NOMO-1 treated with DMSO at 0.1 percent for 48 hours (cell line): ENCODE results near the gene PCSK2.

ENCODE experiments used
- DNase-seq: peaks from one replicate; lab custom pipeline; 2025; ENCODE audit not compliant: unreplicated experiment; lab: John Stamatoyannopoulos, UW

Gene PCSK2

DNA sequence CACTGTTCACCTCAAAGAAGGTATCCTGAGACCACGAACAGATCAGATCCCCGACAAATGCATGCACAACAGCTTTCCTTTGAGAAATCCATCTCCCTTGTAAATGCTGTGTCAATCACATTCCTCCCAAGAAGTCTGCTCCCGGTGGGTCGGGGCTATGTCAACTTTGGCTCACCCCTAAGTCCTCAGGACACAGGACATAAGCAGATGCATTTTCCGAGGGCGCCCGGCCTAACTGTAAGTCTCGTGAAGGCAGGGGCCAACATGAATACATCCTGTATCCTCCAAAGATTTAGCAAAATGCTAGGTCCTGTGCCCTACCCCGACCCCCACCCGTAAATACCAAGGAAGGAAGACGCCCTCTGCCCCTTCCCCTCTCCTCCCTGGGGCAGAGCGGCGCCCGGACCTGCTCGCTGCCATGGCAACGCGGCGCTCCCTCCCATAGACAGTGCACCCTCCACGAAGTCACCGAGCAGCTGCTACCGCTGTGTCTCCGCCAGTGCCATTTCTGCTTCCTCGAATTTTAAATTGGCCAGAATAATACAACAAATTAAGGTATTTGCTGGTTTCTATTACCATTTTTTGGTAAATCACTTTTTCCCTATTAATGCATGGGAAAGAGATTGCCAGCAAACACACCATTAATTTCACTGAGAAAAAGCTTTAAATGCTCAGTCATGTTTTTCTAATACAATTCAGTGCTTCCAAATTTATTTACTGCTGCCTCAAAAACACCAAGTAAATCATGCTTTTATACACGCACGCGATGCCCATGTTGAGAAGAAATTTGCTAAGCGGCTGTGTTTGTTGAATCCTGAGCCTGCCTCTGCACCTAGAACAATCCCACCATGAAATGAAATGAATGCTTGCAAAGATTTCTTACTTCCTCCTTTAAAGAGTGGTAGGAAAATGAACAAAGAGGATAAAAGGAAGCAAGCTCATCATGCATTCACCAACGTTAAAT, 100.6 kb downstream of the PCSK2 start:
- no peak for DNase-seq

DNA sequence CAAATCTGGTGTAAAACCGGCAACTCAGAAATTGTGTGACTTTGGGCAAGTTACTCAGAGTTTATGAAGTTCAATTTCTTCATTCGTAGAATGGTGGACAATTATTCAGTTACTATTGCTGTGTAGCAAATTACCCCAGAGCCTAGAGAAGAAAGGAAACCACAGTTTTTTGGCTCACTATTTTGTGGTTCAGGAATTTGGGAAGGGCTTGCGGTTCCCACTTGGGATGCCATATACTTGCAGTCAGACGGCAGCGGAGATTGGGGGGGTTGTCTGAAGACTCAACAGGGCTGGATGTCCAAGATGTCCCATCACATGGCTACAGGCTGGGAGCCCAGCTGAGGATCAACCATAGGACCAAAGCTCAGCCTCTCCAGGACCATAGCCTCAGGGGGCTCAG, 108.1 kb downstream of the PCSK2 start:
- DNase-seq, result no peak

DNA sequence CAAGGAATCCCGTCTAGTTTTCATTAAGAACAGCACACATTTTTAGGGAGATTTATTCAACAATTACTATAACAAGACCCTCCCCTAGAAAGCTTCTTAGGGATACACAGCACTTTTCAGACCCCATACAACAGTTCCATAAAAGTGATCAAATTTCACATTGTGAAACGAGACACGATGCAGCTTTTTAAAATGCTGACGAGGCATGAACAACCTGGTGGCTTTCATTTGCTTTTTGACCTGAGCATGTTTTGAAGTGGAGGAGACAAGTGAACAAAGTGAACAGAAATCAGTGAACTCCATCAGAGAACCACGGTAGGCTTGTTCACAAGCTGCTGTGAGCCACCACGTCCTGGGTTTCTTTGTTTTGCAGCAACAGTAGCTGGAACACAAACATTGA, 112.2 kb downstream of the PCSK2 start:
- DNase-seq, result no peak

DNA sequence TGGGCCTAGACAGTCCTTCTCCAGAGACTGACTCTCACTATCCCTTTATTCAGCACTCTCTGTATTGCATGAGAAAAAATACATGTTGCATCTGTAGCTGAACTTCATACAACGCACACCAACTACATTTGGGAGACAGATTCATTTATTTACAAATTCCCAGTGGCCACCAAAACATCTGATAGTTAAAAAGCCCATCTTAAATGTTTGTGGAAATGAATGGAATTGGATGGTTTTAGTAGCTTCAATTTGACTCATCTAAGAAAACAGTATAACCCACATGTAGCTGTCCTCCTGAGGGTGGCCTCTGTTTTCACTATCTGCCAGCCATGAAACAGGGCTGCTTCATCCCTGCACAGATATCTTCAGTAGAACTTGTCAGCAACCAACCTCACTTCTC, 116.3 kb downstream of the PCSK2 start:
- no peak for DNase-seq

DNA sequence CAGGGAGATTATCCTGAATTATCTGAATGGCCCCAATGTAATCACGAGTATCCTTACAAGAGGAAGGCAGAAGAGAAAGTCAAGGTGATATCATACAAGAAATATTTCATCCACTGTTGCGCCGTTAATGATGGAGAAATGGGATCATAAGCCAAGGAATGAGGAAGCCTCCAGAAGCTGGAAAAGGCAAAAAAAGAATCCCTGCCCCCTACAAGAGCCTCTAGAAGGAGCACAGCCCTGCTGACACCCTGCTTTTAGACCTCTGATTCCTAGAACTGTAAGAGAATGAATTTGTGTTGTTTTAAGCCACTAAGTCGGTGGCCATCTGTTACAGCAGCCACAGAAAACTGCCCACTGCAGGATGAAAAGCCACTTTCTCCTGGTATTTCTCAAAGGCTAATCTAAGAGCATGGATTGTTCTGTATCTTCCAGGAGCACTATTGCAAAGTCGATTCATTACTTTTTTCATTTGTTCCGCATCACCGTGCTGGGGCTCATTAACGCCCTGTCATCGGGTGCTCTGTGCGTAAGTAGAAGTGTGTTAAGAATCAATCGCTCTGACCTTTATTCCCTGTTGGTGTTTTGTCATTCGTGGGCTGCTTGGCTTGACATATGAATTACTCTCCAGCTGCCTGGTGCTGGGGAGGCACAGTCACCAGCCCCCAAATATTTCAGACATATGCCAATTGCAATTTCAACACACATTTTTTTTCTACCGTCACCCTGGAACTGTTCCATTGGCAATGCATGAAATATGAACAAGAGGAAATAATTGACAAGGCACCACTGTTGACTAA, 117.0 kb downstream of the PCSK2 start:
- DNase-seq, result no peak

DNA sequence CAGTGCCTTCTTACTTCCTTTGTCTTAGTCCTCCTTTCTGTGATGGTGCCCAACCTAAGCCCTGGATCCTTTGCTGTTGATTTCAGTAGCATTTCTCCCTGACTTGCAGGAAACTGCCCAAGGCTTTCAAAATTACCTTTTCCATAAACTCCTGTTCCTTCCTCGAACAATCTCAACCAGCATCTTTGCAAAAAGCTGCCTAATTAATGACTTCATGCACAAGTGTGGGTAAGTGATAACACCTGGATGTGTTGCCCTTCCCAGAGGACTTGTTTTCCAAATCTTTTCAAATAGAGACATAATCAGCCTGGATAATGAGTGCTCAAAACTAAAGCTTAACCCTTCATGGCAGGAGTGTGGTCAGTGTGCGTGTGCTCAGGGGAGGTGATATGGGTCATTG, 118.0 kb downstream of the PCSK2 start:
- no peak for DNase-seq

DNA sequence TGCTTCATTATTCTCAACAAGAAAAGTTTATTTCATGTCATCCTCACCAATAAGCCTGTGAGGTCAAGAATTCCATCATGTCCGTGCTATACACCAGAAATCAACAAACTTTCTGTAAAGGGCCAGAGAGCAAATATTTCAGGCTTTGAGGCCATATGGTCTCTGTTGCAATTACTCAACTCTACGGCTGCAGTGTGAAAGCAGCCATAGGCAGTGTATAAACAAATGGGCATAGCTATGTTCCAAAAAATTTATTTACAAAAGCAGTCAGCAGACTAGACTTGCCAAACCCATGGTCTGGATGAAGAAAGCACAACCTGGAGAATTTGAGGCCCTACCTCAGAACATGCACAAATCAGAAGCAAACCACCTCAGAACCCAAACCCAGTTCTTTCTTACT, 118.5 kb downstream of the PCSK2 start:
- no peak for DNase-seq

DNA sequence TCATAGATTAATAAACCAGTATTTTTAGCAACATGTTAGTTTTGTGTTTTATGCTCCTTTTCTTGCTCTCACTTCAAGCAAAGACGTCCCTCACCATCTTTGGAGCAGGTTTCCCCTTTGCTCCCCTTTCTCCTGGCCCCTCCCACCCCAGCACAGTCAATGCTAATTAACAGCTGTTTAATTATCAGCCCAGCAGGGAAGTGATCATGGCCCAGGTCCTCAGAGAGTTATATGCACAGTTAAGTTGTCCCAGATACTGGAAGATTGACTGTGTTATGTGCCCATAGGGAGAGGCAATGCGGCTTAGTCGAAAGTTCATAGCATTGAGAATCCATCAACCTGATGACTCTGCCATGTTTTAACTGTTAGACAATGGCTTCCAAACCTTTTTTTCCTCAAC, 123.5 kb downstream of the PCSK2 start:
- DNase-seq, result no peak

DNA sequence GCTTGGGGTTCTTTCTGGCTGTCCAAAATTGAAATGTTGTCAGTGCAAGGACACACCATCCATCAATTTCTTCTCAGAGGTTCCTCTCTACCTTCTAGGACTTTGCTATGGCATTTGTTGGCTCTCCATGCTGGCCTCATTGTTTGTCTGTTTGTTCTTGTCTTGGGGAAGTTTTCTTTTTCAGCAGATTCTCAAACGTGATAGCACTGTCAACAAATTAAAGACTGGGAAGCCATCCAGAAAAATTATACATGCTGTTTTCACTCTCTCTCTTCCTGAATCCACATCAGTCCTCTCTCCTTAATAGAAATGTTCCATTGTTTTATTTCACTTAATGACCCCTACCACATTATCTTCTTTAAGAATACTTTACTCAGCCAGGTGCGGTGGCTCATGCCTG, 130.4 kb downstream of the PCSK2 start:
- DNase-seq, result no peak

DNA sequence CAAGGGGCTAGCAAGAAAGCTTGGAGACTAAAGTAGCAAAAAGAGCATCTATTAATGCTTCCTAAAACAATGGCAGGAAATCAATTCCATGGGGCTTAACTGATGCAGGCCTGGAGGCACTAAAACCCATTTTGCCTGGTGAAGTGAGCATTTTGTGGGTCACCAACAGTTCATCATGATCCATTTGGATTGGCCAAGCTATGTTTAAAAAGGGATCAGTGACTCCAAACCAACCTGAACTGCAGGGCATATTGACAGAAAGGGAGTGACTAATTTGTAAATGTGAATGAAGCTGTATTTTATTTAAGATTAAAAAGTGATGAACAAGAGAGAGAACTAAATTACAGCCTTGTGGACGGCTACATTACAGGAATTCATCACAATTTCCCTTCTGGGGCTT, 132.0 kb downstream of the PCSK2 start:
- no peak for DNase-seq

DNA sequence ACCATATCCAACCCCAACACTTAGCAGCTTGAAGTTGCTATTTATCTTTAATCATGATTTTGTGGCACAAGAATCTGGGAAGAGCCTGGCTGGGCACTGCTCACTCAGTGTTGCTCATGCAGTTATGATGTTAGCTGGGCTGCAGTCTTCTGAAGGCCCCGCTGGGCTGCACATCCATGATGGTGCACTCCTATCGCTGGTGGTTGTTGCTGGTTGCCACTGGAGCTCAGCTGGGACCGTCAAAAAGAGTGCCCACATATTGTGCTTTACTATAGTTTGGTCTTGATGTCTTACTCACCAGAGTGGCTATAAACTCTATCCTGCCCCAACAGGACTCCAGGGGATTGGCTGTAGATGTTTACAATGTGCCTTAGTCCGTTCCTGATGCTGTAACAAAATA, 137.8 kb downstream of the PCSK2 start:
- no peak for DNase-seq

DNA sequence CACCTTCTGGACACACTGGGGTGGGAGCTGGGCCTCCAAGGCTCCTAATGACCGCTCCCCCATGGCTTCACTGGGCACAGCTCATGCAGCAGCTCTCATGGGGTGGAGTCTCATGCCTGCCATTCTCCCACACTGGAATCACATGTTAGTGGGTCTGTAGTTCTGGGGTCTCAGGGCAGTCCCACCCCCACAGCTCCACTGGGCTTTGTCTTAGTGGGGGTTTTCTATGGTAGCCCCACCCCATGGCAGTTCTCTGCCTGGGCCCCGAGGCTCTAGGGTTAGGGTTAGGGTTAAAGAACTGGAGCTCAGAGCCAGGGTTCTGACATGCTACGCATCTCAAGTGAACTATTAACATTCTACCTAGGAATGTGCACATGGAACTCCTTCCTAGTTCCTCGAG, 139.0 kb downstream of the PCSK2 start:
- DNase-seq, result no peak

DNA sequence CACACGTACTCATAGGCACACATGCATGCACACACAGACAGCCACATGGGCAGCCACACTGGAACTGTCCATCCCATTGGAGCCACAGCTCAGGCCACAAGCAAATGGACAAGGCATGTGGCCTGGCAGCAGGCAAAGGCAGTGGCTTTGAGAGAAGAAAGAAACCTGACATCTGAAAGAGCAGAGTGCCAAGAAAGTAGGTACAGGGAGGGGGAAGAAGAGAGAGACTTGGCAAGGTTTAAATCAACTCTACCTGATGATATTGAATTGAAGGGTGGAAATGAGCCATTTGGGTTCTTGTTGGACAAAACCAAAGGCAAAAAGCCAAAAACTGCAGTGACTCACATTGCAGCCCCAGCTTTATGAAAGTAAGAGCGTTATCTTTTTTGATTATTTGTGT, 142.7 kb downstream of the PCSK2 start:
- DNase-seq, result no peak

DNA sequence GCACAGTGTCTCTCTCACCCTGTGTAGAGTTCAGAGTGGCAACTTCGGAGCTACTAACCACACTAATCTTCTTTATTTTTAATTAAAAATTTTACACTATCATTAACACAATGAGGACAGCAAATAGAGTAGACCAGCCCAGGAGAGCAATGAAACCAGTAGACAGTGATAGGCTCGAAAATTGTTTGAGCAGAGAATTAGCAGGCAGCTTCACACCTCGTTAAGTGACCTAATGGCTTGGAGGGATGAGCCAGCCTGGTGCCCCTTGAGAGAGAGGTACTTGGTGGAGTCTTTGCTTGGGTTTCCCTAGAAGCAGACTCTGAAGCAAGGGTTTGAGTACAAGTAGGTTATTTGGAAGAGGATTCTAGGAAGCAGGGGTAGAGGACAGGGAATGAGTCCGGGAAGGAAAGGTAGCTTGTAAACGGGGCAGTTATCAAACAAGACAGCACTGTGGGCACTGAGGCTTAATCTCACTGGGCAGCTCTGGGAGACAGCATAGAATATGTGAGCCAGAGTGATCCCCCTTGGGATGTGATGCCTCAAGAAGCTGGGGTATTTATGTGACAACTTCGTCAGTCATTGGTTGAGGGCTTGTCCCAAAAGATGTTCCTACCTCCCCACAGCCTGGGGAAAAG, 146.1 kb downstream of the PCSK2 start:
- DNase-seq, result no peak

DNA sequence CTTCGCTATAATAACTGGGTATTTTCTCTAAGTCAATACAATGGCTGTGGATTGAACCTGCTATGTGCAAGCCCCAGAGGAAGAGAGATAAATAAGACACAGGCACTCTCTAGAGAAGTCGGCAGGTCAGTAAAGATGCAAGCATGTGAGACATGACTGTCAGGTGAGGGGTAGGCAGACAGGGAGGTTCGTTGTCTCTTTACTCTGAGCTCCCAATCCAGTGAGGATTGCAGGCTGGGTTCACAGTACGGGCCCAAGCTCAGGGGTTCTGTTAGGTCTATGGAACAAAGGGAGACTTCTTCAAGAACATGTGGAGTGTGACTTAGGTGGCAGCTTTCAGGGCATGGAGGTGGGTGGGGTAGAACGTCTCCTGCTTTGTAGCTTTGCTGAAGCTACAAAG, 147.2 kb downstream of the PCSK2 start:
- DNase-seq, result no peak

DNA sequence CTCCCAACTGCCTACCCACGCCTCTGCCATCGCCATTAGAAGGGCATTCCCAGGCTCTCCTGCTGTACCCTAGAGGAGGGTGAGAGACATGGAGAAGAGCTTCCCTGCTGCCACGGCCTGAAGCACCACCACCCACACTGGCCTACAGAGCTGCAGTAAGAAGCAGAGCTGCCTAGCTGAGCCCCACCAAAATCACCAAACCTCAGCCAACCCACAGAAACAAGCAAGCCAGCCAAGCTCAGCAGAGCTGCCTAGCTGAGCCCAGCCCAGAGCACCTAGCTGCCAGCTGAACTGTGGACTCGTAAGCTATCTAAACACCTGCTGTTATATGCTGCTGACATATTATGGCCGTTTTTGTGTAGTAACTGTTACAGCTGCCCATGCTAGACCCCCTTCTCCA, 149.2 kb downstream of the PCSK2 start:
- DNase-seq, result no peak

DNA sequence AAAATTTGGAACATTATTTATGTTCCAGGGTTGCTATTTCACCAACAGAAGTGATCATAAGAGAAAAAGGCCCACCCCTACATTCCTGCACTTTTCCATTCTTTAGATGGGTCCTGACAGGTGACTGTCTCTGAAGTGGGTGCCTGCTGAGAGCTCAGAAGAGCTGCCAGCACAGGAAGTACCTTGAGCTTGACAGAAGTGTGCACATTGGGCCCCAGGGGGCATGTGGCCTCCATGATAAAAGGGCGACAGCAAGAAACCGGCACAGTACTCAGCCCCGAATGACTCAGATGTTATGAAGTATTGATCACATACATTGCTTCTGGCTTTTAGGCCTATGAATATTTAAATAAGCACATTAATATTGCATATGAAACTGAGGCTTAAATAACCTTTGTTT, 150.4 kb downstream of the PCSK2 start:
- no peak for DNase-seq

DNA sequence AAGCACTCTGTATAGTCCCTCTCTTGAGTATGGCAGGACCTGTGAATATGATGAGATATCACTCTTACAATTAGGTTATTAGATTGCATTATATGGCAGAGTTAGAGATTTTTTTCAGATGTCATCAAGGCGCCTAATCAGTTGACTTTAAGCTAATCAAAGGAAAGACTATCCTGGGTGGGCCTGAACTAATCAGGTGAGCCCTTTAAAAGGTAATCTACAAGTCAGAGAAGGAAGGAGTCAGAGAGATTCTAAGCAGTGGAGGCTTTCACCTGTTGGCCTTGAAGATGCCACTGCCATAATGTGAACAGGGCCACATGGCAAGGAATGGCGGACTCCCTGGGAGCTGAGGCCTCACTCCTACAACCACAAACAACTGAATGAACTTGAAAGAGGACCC, 152.8 kb downstream of the PCSK2 start:
- no peak for DNase-seq

DNA sequence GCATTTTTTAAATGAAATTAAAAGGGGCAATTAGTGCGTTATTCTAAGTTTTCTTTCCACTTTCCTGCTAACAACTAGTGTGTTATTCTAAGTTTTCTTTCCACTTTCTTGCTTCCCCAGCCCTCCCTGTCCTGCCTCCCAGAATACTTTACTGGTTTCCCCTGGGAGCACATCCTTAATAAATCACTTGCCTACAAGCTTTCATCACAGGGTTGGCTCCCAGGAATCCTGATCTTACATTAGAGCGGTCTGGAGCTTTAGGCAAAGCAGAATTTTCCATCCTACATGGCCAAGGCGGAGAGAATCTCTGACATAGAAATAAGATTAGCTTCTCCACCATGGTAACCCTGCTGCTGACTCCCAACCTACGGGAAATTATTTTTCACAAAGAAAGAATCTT, 154.0 kb downstream of the PCSK2 start:
- no peak for DNase-seq

DNA sequence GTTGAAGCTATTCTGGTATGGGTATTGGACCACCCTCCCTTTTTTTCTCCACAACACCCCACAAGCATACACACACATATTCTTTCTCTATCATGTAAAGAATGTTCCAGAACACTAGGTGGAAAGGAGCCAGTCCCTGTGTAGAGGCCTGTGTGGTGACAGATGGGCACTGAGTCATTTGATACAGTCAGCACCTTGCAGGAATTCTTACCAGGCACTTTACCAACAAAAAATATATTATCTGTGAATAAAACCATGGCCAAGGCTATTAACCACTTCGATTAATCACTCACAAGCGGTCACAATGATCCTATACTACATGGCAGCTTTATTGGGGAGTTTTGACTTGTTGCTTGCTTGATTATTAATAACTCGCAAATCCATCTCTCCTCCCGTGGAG, 154.9 kb downstream of the PCSK2 start:
- no peak for DNase-seq

DNA sequence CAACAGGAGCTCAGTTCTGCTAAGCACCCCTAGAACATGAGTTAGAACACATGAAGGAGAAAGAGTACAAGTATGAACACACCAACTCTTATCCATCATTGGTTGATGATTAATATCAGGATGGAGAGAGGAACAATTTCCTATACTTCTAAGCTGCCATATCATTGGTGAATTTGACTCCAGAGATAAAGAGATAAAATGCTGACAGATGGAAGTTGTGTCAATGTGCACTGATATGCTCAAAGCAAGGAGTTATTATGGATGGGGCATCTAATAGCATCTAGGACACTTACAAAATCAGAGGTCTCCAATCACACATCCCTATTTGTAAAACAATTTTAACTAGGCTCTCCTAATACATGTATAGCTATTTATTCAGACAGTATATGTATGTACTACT, 159.0 kb downstream of the PCSK2 start:
- DNase-seq, result no peak

DNA sequence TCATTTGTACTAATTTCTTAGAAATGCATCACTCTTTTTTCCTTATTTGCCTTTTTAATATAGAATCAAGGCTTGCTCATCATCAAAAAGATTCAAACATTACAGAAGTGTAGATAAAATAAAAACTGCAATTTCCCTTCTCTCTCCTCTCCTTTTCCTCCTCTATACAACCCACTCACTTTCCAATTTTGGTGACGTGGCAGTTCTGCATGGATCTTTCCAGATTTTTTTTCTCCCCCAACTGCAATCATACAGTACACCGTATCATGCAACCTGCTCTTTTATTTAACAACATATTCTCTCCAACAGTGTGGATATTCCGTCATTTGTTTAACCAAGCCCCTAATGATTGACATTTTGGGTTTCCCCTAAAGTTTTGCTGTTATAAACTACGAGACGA, 163.8 kb downstream of the PCSK2 start:
- DNase-seq, result no peak
